ENCODE measurements around the gene FOXP1.

Gene FOXP1

GRCh38 chr3:71428841-71429596 is 154.5 kb downstream of the FOXP1 start:
- no peak for DNase-seq (ENCODE audit: low read depth)

GRCh38 chr3:71425491-71426071 is 157.9 kb downstream of the FOXP1 start:
- no peak for DNase-seq (ENCODE audit: low read depth)

DNA sequence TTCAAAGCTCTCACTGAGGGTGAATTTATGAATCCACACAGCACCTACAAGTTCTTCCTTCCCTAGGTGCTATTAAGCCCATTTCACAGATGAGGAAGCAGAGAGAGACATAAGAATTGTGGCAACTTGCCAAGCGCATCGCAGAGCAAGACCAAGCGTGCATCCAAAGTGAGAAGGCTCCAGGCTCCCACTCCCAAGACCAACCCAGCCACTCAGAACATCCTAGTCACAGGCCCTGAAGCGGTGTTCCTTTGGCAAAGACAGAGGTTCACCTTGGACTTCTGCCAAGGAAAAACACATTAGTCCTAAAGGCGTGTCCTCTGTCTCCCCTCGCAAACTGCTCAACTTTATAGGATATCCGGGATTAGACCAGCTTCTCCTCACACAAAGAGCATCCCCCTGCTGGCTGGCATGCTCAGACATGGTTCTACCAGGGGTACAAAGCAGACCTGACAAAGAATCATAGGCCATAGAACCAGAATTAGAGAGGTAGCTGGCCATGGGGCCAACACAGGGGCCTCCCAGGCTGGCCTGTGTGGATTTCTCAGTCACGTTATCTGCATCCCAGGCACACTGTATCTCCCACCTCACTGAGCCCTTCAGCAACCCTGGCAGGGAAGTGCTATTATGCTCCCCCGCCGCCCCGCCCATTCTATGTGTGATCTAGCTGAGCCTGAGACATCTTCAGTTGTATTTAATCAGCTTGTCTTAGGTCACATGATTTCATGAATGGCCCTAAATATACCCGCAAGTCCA is 160.2 kb downstream of the FOXP1 start:
- no peak for DNase-seq (ENCODE audit: low read depth)

DNA sequence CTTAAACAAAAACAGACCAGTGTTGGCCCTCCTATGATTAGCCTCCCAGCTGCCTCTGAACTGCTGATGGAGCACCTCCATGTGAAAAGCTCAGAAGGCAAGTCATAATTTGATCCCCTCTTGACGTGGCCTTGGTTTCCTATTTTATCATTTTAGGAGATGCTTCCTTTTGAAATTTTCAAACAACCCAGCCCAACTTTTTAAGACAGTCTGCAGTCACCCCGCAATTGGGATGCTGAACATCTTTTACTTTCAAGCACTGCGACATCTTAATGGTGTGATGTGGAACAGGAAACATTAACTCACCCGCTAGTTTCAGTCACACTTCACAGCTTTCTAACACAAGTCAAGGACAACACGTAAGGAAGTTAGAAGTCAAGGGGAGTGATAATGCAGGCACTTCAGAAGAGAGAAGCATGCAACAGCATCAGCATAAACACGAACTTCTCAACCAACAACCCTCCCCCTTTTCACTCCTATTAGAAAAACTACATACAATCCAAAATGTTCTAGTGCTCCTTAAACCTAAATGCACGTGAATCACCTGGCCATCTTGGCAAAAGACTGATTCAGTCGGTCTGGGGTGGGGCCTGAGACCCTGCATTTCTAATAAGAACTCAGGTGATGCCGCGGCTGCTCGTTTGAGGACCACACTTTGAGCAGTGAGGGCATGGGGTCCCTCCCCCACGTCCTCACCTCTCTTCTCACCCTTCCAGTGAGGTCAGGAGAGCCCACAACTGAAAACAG is 161.5 kb downstream of the FOXP1 start:
- DNase-seq (ENCODE audit: low read depth) = no peak

DNA sequence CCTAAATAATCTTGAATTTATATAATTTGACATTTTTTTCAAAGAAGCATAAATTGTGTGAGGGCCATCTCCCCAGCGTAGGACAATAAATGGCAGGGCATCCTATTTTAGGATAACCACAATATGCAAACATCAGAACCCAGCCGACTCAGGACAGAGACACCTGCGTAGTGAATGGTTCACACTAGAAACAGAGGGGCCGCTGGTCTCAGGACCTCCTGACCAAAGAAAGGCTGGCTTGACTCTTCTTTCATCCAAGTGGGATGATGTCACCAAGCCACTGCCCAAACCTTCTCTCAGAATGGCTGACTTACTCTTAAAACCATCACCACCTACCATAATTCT is 162.1 kb downstream of the FOXP1 start:
- DNase-seq (ENCODE audit: low read depth) = no peak

DNA sequence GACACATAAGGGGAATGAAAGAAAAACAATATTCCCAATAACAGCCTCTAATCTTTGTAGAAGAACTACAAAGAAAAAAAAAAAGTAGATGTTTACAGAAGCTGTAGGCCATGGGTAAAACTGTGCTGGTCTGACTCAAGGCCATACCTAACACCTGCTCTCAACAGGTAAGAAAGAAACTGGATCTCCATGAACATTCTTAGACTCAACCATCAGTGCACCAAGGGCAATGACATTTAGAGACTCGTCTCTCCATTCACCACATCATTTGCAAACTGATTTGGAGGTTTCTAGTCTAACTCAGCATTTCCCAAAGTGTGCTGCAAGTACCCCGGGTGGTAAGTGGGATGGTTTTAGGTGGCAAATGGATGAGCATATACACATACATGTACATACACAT is 164.2 kb downstream of the FOXP1 start:
- no peak for DNase-seq (ENCODE audit: low read depth)

DNA sequence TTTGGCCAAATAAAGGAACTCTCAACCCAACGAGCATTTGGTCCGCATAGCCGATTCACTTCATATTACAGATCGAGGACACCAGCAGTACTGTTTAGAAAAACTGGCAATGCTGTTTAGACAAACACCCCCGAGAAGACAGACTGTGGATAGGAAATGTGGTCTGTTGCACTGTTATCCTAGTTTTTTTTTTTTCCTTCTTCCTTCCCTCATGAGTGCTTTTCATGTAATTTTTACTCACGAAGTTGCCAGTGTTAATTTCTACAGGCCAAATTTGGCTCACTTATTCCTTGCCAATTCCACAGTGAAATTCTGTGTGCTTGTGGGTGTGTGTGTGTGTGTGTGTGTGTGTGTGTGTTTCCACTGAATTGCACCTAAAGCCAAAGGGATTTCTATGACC is 165.7 kb downstream of the FOXP1 start:
- no peak for DNase-seq (ENCODE audit: low read depth)

- no peak for DNase-seq (ENCODE audit: low read depth)
Measured at GRCh38 chr3:71416876-71417275, 166.7 kb downstream of the FOXP1 start.

DNA sequence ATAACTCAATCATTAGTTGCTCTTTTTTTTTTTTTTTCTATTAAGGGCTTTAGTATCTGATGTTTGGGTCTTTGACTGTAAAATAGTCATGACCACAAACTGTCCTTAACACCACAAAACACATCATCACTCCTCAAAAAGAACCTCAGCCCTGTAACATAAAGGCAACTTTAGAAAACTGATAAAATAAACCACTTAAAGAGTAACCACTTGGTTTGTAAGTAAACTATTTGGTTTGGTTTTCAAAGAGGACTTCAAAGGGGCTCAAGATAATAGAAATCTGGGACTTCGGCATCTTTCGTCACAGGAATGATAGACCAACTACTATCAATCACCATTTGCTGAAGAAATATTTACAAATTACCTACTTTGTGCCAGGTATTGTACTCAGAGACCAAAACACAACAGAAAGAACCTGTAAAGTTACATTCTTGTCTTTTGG is 167.8 kb downstream of the FOXP1 start:
- DNase-seq (ENCODE audit: low read depth) = no peak

GRCh38 chr3:71414189-71414927 is 169.2 kb downstream of the FOXP1 start:
- no peak for DNase-seq (ENCODE audit: low read depth)

GRCh38 chr3:71413572-71413971 is 170.0 kb downstream of the FOXP1 start:
- DNase-seq (ENCODE audit: low read depth) = no peak

DNA sequence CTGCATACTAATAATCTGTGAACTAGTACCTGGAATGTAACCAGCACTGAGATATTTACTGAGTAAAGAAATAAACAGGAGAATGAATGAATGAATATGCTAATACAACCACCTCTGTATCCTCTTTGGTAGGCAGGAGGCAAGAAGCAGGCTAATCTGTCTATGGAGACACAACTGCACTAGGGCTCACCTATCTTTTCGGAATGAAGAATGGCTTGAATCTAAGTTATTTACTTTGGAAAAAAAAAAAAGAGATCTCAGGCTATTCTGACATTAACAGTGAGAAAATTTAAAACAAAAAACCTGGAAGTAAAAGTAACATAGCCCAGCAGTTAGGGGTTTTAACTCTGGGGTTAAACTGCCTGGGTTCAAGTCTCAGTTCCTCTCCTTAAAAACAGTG is 174.2 kb downstream of the FOXP1 start:
- DNase-seq (ENCODE audit: low read depth) = no peak

DNA sequence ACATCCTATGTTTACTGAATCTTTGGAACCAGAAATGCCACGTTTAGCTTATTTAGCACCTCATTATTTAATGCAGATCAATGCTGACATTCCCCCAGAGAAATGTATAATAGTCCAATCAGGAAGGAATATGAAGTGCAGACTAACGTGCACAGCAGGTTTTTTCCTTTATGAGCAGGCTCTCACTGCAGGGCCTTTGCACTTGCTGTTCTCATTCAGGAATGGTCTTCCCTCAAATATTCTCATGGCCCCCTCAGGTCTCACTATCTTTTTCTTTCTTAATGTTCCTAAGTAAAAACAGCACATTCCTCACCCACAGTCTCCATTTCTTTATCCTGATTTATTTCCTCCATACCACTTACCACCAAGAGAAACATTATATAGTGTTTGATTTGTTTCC is 174.6 kb downstream of the FOXP1 start:
- no peak for DNase-seq (ENCODE audit: low read depth)

DNA sequence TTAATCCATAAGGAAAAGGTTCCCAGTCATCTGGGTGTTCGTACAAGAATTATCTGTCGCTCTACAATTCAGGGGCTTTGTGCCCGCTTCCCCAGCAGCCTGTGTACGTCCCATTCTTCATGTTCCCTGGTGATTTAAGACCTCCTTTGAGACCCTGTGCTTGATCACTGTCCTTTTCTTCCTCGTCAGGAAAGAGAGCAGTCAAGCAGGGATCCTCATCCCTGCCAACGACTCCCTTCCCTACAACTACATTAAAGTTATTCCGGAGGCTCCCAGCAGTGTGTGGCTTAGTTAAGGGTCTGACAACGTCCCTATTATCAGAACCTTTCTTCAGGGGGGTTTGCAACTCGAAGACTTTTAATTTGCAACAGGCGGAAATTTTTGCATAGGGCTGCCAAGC is 175.7 kb downstream of the FOXP1 start:
- no peak for DNase-seq (ENCODE audit: low read depth)

- no peak for DNase-seq (ENCODE audit: low read depth)
Measured at GRCh38 chr3:71406972-71407810, 176.3 kb downstream of the FOXP1 start.

- DNase-seq (ENCODE audit: low read depth) = no peak
Measured at GRCh38 chr3:71402911-71403310, 180.6 kb downstream of the FOXP1 start.

- DNase-seq (ENCODE audit: low read depth) = no peak
Measured at GRCh38 chr3:71402280-71402679, 181.2 kb downstream of the FOXP1 start.

GRCh38 chr3:71401695-71402231 is 181.8 kb downstream of the FOXP1 start:
- DNase-seq (ENCODE audit: low read depth) = no peak

DNA sequence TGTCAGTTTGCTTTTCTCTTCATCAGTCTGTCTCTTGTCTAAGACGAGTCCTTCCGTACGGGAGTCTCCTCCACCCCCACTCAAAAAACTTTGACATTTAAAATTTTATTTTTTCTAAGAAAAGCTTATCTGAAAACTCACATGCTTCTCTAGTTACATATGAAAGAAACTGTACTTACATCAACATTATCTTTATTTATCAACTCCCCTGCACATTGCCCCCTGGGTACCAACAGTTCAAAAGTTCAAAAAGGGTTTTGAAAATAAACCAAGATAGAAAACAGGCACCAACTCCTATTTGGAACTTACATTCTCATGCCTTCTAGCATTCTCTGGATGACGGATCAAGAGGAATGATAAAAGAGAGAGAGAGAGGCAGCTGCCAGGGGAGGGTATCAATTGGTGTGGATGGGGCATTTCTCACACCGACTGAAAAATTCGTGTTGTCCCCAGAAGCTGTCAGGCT is 182.5 kb downstream of the FOXP1 start:
- DNase-seq (ENCODE audit: low read depth) = no peak

GRCh38 chr3:71399478-71399877 is 184.1 kb downstream of the FOXP1 start:
- no peak for DNase-seq (ENCODE audit: low read depth)

Measured in stimulated activated CD8-positive, alpha-beta memory T cell treated with anti-CD3 and anti-CD28 coated beads, Interleukin-12 subunit alpha, Interleukin-12 subunit beta, amount 100 ng/mL, for 1 hour (primary cell).